ENCODE data around the gene ANKS6. TPM values are rescaled to one million over a fixed set of nuclear protein-coding genes. Genes with fewer than 3 reads are reported as not detected.

The ANKS6 gene
- total RNA-seq, 3 donors from 2014 or later = 5.6 to 23.3 (median 17.3) TPM

GRCh38 chr9:98806394-98807035 lies 10.2 kb upstream of the ANKS6 start:
- no peak for DNase-seq (ENCODE audit: low spot score in 2 of 2)
- Histone ChIP-seq H3K4me1 (peaks cover 0 to 16% of the 10 kb centered on the region in 2 donors), H3K4me3 (no peak overlapping the region), H3K36me3 (no peaks in the 10 kb centered on the region), H3K27me3 (peaks cover 0 to 47% of the 10 kb centered on the region in 2 donors), H3K27ac (peak overlapping the region in 1 of 2 donors; percentile 3), H3K9me3 (no peaks in the 10 kb centered on the region)
- TF ChIP-seq POLR2AphosphoS5 (IDR thresholded peaks at IDR 0.05) (no peak), POLR2A (IDR thresholded peaks at IDR 0.05) (no peak), CTCF (IDR thresholded peaks at IDR 0.05) (no peak)
- intact Hi-C loops (cut with DNase I; ENCODE audit: low total_unique reads) = no loop called here

- Histone ChIP-seq H3K36me3 (no peaks in the 10 kb centered on the region), H3K9me3 (no peaks in the 10 kb centered on the region), H3K4me1 (peaks cover 0 to 16% of the 10 kb centered on the region in 2 donors), H3K27ac (no peak overlapping the region), H3K27me3 (peaks cover 0 to 41% of the 10 kb centered on the region in 2 donors), H3K4me3 (no peak overlapping the region)
- TF ChIP-seq CTCF (IDR thresholded peaks at IDR 0.05) = no peak
- no peak for TF ChIP-seq POLR2AphosphoS5 (IDR thresholded peaks at IDR 0.05)
- TF ChIP-seq POLR2A (IDR thresholded peaks at IDR 0.05) = no peak
- DNase-seq (ENCODE audit: low spot score in 2 of 2) = peak in 1 of 2 donors; percentile 66
- intact Hi-C loops (cut with DNase I; ENCODE audit: low total_unique reads) = no loop called here
These were observed 9.3 kb upstream of the ANKS6 start for GRCh38 chr9:98805506-98806272.

GRCh38 chr9:98804083-98804482 lies 7.7 kb upstream of the ANKS6 start:
- TF ChIP-seq CTCF (IDR thresholded peaks at IDR 0.05) (no peak), POLR2AphosphoS5 (IDR thresholded peaks at IDR 0.05) (no peak), POLR2A (IDR thresholded peaks at IDR 0.05) (no peak)
- H3K27ac ChIP-seq = no peak overlapping the region
- peaks cover 0 to 16% of the 10 kb centered on the region in 2 donors for H3K4me1 ChIP-seq
- DNase-seq (ENCODE audit: low spot score in 2 of 2) = no peak
- no peaks in the 10 kb centered on the region for H3K36me3 ChIP-seq
- no peak overlapping the region for H3K4me3 ChIP-seq
- intact Hi-C loops (cut with DNase I; ENCODE audit: low total_unique reads) = no loop called here
- peaks cover 0 to under 1% of the 10 kb centered on the region in 2 donors for H3K9me3 ChIP-seq
- H3K27me3 ChIP-seq = peaks cover 0 to 32% of the 10 kb centered on the region in 2 donors

- Histone ChIP-seq H3K36me3 (no peaks in the 10 kb centered on the region), H3K27ac (no peak overlapping the region), H3K9me3 (peaks cover 0 to 10% of the 10 kb centered on the region in 2 donors), H3K4me3 (no peak overlapping the region), H3K27me3 (peaks cover 0 to 22% of the 10 kb centered on the region in 2 donors), H3K4me1 (peaks cover 0 to 5% of the 10 kb centered on the region in 2 donors)
- no peak for DNase-seq (ENCODE audit: low spot score in 2 of 2)
- TF ChIP-seq CTCF (IDR thresholded peaks at IDR 0.05) = no peak
- TF ChIP-seq POLR2A (IDR thresholded peaks at IDR 0.05) = no peak
- no peak for TF ChIP-seq POLR2AphosphoS5 (IDR thresholded peaks at IDR 0.05)
- intact Hi-C loops (cut with DNase I; ENCODE audit: low total_unique reads) = no loop called here
These were observed 5.6 kb upstream of the ANKS6 start for GRCh38 chr9:98801969-98802371.

GRCh38 chr9:98801561-98801960 lies 5.2 kb upstream of the ANKS6 start:
- H3K27me3 ChIP-seq = peaks cover 0 to 25% of the 10 kb centered on the region in 2 donors
- no peak overlapping the region for H3K27ac ChIP-seq
- peaks cover 0 to 5% of the 10 kb centered on the region in 2 donors for H3K4me1 ChIP-seq
- no peak for TF ChIP-seq CTCF (IDR thresholded peaks at IDR 0.05)
- TF ChIP-seq POLR2A (IDR thresholded peaks at IDR 0.05) = no peak
- no peak for TF ChIP-seq POLR2AphosphoS5 (IDR thresholded peaks at IDR 0.05)
- no peaks in the 10 kb centered on the region for H3K36me3 ChIP-seq
- DNase-seq (ENCODE audit: low spot score in 2 of 2) = no peak
- H3K4me3 ChIP-seq = no peak overlapping the region
- intact Hi-C loops (cut with DNase I; ENCODE audit: low total_unique reads) = no loop called here
- H3K9me3 ChIP-seq = peaks cover 0 to 10% of the 10 kb centered on the region in 2 donors

Measured in breast epithelium (tissue), 4 donors.